Fibroblast of lung (primary cell): ENCODE results near the gene RFX2.

Experiments used
- EZH2 ChIP-seq: IDR thresholded peaks from 2 replicates; pipeline ENCODE4 v1.5.1; 2012; ENCODE audit warnings: low read length, control low read depth, mild to moderate bottlenecking; ENCODE audit errors: missing control alignments
- TF ChIP-seq, protein P1 (sequence below), 2 donors: IDR thresholded peaks in 1 of 2; conservative IDR thresholded peaks in 1 of 2; 1 replicate in 1 of 2; 2 replicates in 1 of 2; pipeline ENCODE4 v1.5.1; 2011 to 2012; ENCODE audit warnings: low read length in 2 of 2, control low read depth in 1 of 2, inconsistent platforms in 1 of 2, low read depth in 1 of 2, mild to moderate bottlenecking in 1 of 2

DNA sequence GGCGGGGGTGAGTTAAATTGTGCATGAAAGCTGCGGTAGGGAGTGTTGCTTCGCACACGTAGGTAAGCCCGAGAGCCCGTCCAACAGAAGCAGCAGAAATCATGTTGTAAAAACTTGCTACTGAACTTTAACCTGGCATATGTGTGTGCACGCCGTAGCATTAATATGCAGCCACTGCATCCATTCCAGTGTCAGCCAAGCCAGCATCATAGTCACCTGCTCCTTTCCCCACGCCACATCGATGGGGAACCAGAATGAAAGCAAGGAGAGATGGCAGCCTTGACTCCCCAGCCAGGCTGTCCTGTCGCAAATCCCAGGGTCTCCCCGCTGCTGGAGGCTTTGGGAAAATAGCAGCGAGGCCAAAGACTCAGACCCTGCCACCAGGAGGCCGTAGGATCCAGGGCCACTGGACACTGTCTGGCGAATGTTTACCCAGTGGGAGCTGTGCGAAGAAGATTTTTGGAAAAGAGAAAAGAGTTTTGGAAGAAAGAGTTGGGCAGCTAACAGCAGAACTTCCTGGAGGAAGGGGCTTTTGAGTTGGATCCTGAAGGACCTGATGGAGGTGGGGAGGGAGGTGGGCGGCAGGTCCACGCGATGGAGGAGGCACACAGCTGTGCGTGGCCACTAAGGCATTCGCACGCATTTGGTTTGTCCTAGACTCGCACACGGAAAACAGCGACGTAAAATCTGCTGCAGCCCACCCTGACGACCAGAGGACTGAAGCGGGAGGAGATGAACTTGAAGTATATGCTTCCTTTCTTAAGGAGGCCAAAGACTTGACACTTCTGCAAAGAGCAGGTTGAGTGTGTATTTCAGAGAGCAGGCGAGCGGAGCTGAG lies 83.7 kb downstream of the RFX2 start:
- TF ChIP-seq, protein P1, sequence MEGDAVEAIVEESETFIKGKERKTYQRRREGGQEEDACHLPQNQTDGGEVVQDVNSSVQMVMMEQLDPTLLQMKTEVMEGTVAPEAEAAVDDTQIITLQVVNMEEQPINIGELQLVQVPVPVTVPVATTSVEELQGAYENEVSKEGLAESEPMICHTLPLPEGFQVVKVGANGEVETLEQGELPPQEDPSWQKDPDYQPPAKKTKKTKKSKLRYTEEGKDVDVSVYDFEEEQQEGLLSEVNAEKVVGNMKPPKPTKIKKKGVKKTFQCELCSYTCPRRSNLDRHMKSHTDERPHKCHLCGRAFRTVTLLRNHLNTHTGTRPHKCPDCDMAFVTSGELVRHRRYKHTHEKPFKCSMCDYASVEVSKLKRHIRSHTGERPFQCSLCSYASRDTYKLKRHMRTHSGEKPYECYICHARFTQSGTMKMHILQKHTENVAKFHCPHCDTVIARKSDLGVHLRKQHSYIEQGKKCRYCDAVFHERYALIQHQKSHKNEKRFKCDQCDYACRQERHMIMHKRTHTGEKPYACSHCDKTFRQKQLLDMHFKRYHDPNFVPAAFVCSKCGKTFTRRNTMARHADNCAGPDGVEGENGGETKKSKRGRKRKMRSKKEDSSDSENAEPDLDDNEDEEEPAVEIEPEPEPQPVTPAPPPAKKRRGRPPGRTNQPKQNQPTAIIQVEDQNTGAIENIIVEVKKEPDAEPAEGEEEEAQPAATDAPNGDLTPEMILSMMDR (conservative IDR thresholded peaks at IDR 0.05 in 1 of 2, IDR thresholded peaks at IDR 0.05 in 1 of 2; ENCODE audit: low read depth in 1 of 2, low read length in 2 of 2), result no peak
- no peak for TF ChIP-seq EZH2
